ENCODE results near the gene ERG. TPM values are rescaled to one million over a fixed set of nuclear protein-coding genes. Genes with fewer than 3 reads are reported as not detected.

Gene ERG
- total RNA-seq, 2 experiments from 2014 or later, result not detected

DNA sequence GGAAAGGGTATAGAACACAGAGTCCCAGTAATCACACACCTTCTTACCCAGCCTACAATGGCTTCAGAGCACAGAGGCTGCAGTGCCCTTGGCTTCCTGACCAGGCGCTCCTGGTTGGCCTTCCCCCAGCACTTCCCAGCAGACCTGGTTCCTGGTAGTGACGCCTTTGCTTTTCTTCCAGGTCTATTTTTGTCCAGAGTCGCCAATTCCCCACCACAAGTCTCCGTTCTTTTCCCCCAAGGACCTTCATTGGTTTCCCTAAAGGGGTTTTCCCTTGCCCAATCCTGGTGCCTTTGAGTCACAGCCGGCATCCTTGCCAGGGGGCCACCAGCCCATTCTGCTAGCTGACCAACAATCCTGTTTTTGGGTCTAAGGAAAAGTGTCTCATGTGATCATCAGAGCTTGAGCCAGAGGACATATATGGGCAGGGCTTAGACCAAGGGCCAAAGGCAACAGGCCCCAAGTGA lies 156.7 kb downstream of the ERG start:
- Mint-ChIP-seq H3K9me3 (no peaks in the 10 kb centered on the region), H3K4me1 (ENCODE audit: low read depth) (no peaks in the 10 kb centered on the region), H3K27me3 (no peaks in the 10 kb centered on the region), H3K36me3 (ENCODE audit: low read depth) (no peaks in the 10 kb centered on the region), H3K27ac (no peak overlapping the region), H3K4me3 (no peak overlapping the region)
- no peak for DNase-seq
- no peak overlapping the region for H3K27ac ChIP-seq (ENCODE audit: low read depth in 1 of 2, low read length in 2 of 2)
- H3K36me3 ChIP-seq (ENCODE audit: insufficient read depth, low read length), result no peaks in the 10 kb centered on the region
- ATAC-seq (ENCODE audit: poor library complexity), result no peak
- H3K4me3 ChIP-seq (ENCODE audit: low read length), result no peak overlapping the region
- intact Hi-C loops (cut with DNase I, micrococcal nuclease), result no loop called here
- H3K27me3 ChIP-seq (ENCODE audit: control insufficient read depth in 1 of 2, insufficient read depth in 2 of 2, low read length in 2 of 2), result no peaks in the 10 kb centered on the region
- H3K9me3 ChIP-seq (ENCODE audit: control insufficient read depth in 1 of 2, insufficient read depth in 1 of 2, low read length in 2 of 2), result no peaks in the 10 kb centered on the region
- CTCF ChIA-PET, result no interaction called here
- POLR2A ChIA-PET, result interaction anchor here (0.6 kb wide), 1 partner anchor 11 kb away, joined by 3 read pairs; no protein-coding TSS in a partner anchor
- H3K4me1 ChIP-seq (ENCODE audit: insufficient read depth, low read length), result no peaks in the 10 kb centered on the region
- TF ChIP-seq CTCF (IDR thresholded peaks at IDR 0.05), result no peak

DNA sequence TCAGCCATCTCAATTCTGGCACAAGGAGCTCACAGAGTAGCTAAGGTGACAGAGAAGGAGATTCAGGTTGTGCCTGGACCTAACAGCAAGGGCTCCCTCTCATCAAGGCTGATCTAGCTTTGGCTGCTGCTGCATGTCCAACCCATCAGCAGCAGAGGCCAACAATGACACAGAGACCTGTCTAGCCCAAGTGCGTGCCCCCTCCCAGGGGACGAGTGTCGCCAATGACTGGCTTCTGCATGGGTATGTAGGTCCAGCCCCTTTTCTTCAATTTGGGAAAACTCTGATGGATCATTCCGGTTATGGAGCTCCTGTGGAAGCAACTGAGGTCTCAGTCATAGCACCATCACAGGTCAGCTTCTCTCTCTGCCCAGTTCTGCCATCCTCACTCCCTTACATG lies 158.1 kb downstream of the ERG start:
- ATAC-seq (ENCODE audit: poor library complexity) (no peak), DNase-seq (no peak)
- Histone ChIP-seq H3K9me3 (ENCODE audit: control insufficient read depth in 1 of 2, insufficient read depth in 1 of 2, low read length in 2 of 2) (no peaks in the 10 kb centered on the region), H3K4me3 (ENCODE audit: low read length) (no peak overlapping the region), H3K27ac (ENCODE audit: low read depth in 1 of 2, low read length in 2 of 2) (no peak overlapping the region), H3K27me3 (ENCODE audit: control insufficient read depth in 1 of 2, insufficient read depth in 2 of 2, low read length in 2 of 2) (no peaks in the 10 kb centered on the region), H3K4me1 (ENCODE audit: insufficient read depth, low read length) (no peaks in the 10 kb centered on the region), H3K36me3 (ENCODE audit: insufficient read depth, low read length) (no peaks in the 10 kb centered on the region)
- TF ChIP-seq CTCF (IDR thresholded peaks at IDR 0.05), result no peak
- Mint-ChIP-seq H3K9me3 (no peaks in the 10 kb centered on the region), H3K4me1 (ENCODE audit: low read depth) (no peaks in the 10 kb centered on the region), H3K4me3 (no peak overlapping the region), H3K36me3 (ENCODE audit: low read depth) (no peaks in the 10 kb centered on the region), H3K27me3 (no peaks in the 10 kb centered on the region), H3K27ac (no peak overlapping the region)
- intact Hi-C loops (cut with DNase I, micrococcal nuclease), result no loop called here
- POLR2A ChIA-PET, result no interaction called here
- CTCF ChIA-PET, result no interaction called here

- H3K27me3 ChIP-seq (ENCODE audit: control insufficient read depth in 1 of 2, insufficient read depth in 2 of 2, low read length in 2 of 2), result no peaks in the 10 kb centered on the region
- peaks cover 0 to 4% of the 10 kb centered on the region in 2 experiments for H3K9me3 ChIP-seq (ENCODE audit: control insufficient read depth in 1 of 2, insufficient read depth in 1 of 2, low read length in 2 of 2)
- no peaks in the 10 kb centered on the region for H3K4me1 ChIP-seq (ENCODE audit: insufficient read depth, low read length)
- intact Hi-C loops (cut with DNase I, micrococcal nuclease), result no loop called here
- H3K4me3 ChIP-seq (ENCODE audit: low read length), result no peak overlapping the region
- Mint-ChIP-seq H3K4me3 (no peak overlapping the region), H3K36me3 (ENCODE audit: low read depth) (no peaks in the 10 kb centered on the region), H3K27me3 (no peaks in the 10 kb centered on the region), H3K4me1 (ENCODE audit: low read depth) (no peaks in the 10 kb centered on the region), H3K27ac (no peak overlapping the region), H3K9me3 (no peaks in the 10 kb centered on the region)
- DNase-seq (no peak), ATAC-seq (ENCODE audit: poor library complexity) (no peak)
- ChIA-PET CTCF (interaction anchor here (1.1 kb wide), 1 partner anchor 15 kb away, joined by 3 read pairs; no protein-coding TSS in a partner anchor), POLR2A (no interaction called here)
- H3K27ac ChIP-seq (ENCODE audit: low read depth in 1 of 2, low read length in 2 of 2), result no peak overlapping the region
- H3K36me3 ChIP-seq (ENCODE audit: insufficient read depth, low read length), result no peaks in the 10 kb centered on the region
- no peak for TF ChIP-seq CTCF (IDR thresholded peaks at IDR 0.05)
Observed at GRCh38 chr21:38337793-38338192, 160.5 kb downstream of the ERG start.

Measured in CD4-positive, alpha-beta T cell (primary cell).